ENCODE data around the gene ARID1A. TPM values are rescaled to one million over a fixed set of nuclear protein-coding genes. Genes with fewer than 3 reads are reported as not detected.

The ARID1A gene
- total RNA-seq, 4 donors from 2014 or later, result 16.7 to 119 (median 41.2) TPM

DNA sequence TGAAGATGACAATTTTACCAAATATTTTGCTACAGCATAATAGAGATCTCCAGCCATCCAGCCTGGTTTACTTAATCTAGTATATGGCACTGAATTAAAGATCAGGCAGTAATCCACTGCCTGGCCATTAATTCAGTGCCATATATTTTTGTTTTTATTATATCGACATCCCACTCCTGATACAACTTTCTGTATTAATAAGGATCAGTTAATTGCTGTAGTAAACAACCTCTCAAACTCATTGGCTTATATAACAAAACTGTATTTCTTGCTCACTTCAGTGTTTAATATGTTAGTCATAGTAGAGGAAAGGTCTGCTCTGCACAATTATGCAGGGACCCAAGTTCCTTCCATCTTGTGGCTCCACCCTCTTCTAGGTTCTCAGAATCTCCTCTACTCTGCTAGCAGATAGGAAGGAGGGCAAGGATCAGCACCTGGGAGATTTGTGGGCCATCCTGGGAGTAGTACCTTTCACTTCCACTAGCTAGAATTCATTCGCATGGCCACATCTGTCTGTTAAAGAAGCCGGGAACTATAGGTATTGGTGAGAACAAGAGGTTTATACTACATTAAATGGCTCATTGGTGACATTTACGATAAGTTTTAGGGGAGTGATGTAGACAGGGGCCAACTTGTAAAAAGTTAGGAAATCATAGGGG, 127.1 kb downstream of the ARID1A start:
- TF ChIP-seq, protein P1, sequence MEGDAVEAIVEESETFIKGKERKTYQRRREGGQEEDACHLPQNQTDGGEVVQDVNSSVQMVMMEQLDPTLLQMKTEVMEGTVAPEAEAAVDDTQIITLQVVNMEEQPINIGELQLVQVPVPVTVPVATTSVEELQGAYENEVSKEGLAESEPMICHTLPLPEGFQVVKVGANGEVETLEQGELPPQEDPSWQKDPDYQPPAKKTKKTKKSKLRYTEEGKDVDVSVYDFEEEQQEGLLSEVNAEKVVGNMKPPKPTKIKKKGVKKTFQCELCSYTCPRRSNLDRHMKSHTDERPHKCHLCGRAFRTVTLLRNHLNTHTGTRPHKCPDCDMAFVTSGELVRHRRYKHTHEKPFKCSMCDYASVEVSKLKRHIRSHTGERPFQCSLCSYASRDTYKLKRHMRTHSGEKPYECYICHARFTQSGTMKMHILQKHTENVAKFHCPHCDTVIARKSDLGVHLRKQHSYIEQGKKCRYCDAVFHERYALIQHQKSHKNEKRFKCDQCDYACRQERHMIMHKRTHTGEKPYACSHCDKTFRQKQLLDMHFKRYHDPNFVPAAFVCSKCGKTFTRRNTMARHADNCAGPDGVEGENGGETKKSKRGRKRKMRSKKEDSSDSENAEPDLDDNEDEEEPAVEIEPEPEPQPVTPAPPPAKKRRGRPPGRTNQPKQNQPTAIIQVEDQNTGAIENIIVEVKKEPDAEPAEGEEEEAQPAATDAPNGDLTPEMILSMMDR (IDR thresholded peaks at IDR 0.05), result no peak
- TF ChIP-seq POLR2A (IDR thresholded peaks at IDR 0.05), result no peak
- no peak for DNase-seq
- H3K4me3 ChIP-seq, result no peak overlapping the region
- intact Hi-C loops (cut with DNase I; ENCODE audit: low total_unique reads), result no loop called here
- H3K27me3 ChIP-seq, result no peaks in the 10 kb centered on the region
- H3K9me3 ChIP-seq, result no peaks in the 10 kb centered on the region
- H3K36me3 ChIP-seq, result no peaks in the 10 kb centered on the region
- H3K27ac ChIP-seq, result no peak overlapping the region
- peaks cover 5% of the 10 kb centered on the region in 2 donors for H3K4me1 ChIP-seq

DNA sequence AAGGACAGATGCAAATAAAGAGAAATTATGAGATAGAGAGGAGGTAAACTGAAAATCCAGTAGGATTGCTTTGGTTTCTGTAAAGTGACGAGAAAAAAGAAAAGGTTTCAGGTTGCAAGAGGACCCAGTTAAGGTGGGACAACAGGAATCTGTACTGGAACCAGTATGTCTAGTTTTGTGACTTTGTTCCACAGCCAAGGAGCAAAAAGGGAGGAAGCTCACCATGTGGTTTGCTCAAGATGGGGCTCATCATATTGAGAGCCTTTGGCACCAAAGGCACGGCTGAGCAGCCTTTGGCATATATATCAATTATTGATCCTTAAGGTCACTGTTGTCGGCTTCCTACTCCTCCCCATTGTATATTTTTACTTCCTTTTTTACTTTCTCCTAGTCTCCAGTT, 128.9 kb downstream of the ARID1A start:
- Histone ChIP-seq H3K27ac (no peak overlapping the region), H3K36me3 (no peaks in the 10 kb centered on the region), H3K27me3 (no peaks in the 10 kb centered on the region), H3K4me3 (no peak overlapping the region), H3K9me3 (no peaks in the 10 kb centered on the region), H3K4me1 (peaks cover 10 to 20% of the 10 kb centered on the region in 2 donors)
- no peak for DNase-seq
- intact Hi-C loops (cut with DNase I; ENCODE audit: low total_unique reads), result no loop called here
- no peak for TF ChIP-seq POLR2A (IDR thresholded peaks at IDR 0.05)
- TF ChIP-seq, protein P1 (IDR thresholded peaks at IDR 0.05), result no peak

DNA sequence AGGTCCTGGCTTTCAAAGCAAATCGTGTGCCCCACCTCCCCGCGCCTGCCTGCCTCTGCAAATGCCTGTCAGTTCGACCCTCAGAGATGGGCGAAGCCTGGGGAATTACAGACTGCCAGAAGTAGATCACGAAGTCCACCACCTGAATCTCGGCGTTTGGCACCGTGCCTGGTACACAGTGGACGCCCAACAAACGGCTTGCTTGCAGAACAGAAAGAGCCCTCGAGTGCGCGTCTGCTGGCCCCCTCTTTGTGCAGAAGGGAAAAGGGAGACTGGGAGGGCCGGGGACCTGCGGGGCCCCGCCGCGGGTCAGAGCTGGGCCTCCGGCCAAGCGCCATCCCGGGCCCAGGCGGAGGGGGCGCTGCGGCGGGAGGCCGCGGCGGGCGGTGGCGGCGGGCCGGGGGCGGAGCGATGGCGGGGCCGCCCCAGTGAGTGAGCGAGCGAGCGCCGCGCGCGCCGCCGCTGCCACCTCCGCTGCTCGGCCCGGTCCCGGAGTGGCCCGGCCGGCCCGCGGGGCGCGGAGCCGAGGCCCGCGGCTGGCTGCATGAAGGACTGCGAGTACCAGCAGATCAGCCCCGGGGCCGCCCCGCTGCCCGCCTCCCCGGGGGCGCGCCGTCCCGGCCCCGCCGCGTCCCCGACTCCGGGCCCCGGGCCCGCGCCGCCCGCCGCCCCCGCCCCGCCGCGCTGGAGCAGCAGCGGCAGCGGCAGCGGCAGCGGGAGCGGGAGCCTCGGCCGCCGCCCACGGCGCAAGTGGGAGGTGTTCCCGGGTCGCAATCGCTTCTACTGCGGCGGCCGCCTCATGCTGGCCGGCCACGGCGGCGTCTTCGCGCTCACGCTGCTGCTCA, 130.7 kb downstream of the ARID1A start, which contains the start of gene ZDHHC18:
TSS of gene ZDHHC18 (plus strand) at position 428 of the 845 bp plus-strand sequence. CDS start at position 545, 117 bp downstream.
- TF ChIP-seq POLR2A (IDR thresholded peaks at IDR 0.05), result peak; percentile 37 to 62
- TF ChIP-seq, protein P1 (IDR thresholded peaks at IDR 0.05), result peak; percentile 29 to 89 (median 73)
- peak; percentile 70 to 72 for DNase-seq
- Histone ChIP-seq H3K4me1 (peaks cover 10 to 20% of the 10 kb centered on the region in 2 donors), H3K27me3 (no peaks in the 10 kb centered on the region), H3K4me3 (peak within 1 kb of the TSS; percentile 82 to 87), H3K27ac (peak within 1 kb of the TSS; percentile 89 to 90), H3K9me3 (no peaks in the 10 kb centered on the region), H3K36me3 (no peaks in the 10 kb centered on the region)
- intact Hi-C loops (cut with DNase I; ENCODE audit: low total_unique reads), result no loop called here

DNA sequence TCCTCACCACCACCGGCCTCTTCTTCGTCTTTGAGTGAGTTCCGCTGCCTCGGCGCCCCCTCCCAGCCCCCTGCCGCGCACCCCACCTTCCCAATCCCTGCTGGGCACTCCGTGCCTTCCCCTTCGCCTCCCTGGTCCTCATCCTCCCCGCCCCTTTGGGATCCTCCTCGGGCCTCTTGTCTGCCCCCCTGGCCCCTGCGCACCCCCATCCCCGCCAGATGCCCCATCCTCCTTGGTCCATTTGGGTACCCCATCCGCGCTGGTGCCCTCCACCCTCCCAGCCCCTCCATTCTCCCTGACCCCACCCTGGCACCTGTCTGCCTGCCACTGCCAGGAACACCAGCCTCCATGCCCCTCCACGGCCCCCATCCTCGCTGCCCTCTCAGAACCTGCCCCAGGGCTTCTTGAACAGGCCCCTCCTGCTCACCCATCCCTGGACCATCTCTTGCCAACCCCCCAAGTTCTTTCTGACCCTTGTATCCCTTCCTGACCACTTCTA, 131.3 kb downstream of the ARID1A start:
- H3K27ac ChIP-seq, result peak overlapping the region; percentile 89 to 90
- peaks cover 10 to 20% of the 10 kb centered on the region in 2 donors for H3K4me1 ChIP-seq
- DNase-seq, result no peak
- intact Hi-C loops (cut with DNase I; ENCODE audit: low total_unique reads), result no loop called here
- peak overlapping the region; percentile 82 to 87 for H3K4me3 ChIP-seq
- no peak for TF ChIP-seq POLR2A (IDR thresholded peaks at IDR 0.05)
- TF ChIP-seq, protein P1 (IDR thresholded peaks at IDR 0.05), result no peak
- H3K36me3 ChIP-seq, result no peaks in the 10 kb centered on the region
- H3K9me3 ChIP-seq, result no peaks in the 10 kb centered on the region
- no peaks in the 10 kb centered on the region for H3K27me3 ChIP-seq

All from uterus (tissue), 4 donors.